IMR-90 (cell line): ENCODE results near the gene OR52B2. TPM values are rescaled to one million over a fixed set of nuclear protein-coding genes. Genes with fewer than 3 reads are reported as not detected.

Source experiments
- ATAC-seq: fragments of 200-7000 bp; cut with Tn5 transposase; 2 replicates; pipeline ENCODE4 v1.9.1; 2020; ENCODE audit warnings: low read depth, mild to moderate bottlenecking, moderate library complexity
- BruUV-seq: library from RNA; stranded (reverse); fragments of 400-500 nt; replicated peaks from 2 replicates; lab custom pipeline; 2021; lab: Mats Ljungman, UMichigan
- CTCF ChIA-PET: fragments of 300-600 bp; formaldehyde crosslinking; extraction: SDS; loops from one replicate; lab custom pipeline; 2021; ENCODE audit warnings: antibody characterized with exemption; lab: Yijun Ruan, JAX
- POLR2A ChIA-PET: fragments of 300-600 bp; sonication (Branson Sonifier 250); formaldehyde crosslinking; loops from one replicate; lab custom pipeline; 2022; ENCODE audit warnings: antibody characterized with exemption; ENCODE audit not compliant: unreplicated experiment; lab: Charles Lee
- DNase-seq: peaks from one replicate; pipeline ENCODE4 v3.0.0; 2013
- H2AFZ ChIP-seq: replicated peaks from 2 replicates; pipeline ENCODE3; 2013; ENCODE audit warnings: low read length, mild to moderate bottlenecking; ENCODE audit not compliant: poor library complexity
- H2AK5ac ChIP-seq: 2 replicates; pipeline ENCODE4 v1.6.1; 2013; ENCODE audit warnings: low read depth, low read length, inconsistent platforms
- H2AK9ac ChIP-seq: replicated peaks from 2 replicates; pipeline ENCODE3; 2013; ENCODE audit warnings: mild to moderate bottlenecking, low read depth, low read length, moderate library complexity; ENCODE audit not compliant: poor library complexity
- H2BK120ac ChIP-seq: 2 replicates; pipeline ENCODE4 v1.6.1; 2013; ENCODE audit warnings: low read depth, low read length, inconsistent platforms
- H2BK15ac ChIP-seq: 3 replicates; pipeline ENCODE4 v1.6.1; 2013; ENCODE audit warnings: low read depth, low read length, inconsistent platforms
- H2BK20ac ChIP-seq: 2 replicates; pipeline ENCODE4 v1.6.1; 2013; ENCODE audit warnings: low read depth, mild to moderate bottlenecking, inconsistent platforms, low read length, moderate library complexity
- H2BK5ac ChIP-seq: 2 replicates; pipeline ENCODE4 v1.6.1; 2013; ENCODE audit warnings: mild to moderate bottlenecking, low read depth, low read length, inconsistent platforms; ENCODE audit not compliant: poor library complexity, severe bottlenecking
- H3K14ac ChIP-seq: replicated peaks from 2 replicates; pipeline ENCODE4 v1.6.1; 2013; ENCODE audit warnings: low read depth, low read length, inconsistent platforms
- H3K18ac ChIP-seq: 2 replicates; pipeline ENCODE4 v1.6.1; 2013; ENCODE audit warnings: low read depth, low read length, control low read depth
- H3K23ac ChIP-seq: 2 replicates; pipeline ENCODE4 v1.6.1; 2013; ENCODE audit warnings: low read depth, low read length, inconsistent platforms
- H3K27ac ChIP-seq: 2 replicates; pipeline ENCODE4 v1.5.1; 2013; ENCODE audit warnings: mild to moderate bottlenecking, control low read depth, low read length; ENCODE audit not compliant: insufficient read depth
- H3K27me3 ChIP-seq: 2 replicates; pipeline ENCODE4 v1.6.1; 2013; ENCODE audit warnings: low read length; ENCODE audit not compliant: control insufficient read depth, insufficient read depth
- H3K36me3 ChIP-seq: 2 replicates; pipeline ENCODE4 v1.6.1; 2013; ENCODE audit warnings: low read length, mixed read lengths; ENCODE audit not compliant: control insufficient read depth, insufficient read depth
- H3K4ac ChIP-seq: 2 replicates; pipeline ENCODE4 v1.6.1; 2013; ENCODE audit warnings: low read depth, low read length, inconsistent platforms
- H3K4me1 ChIP-seq: 2 replicates; pipeline ENCODE4 v1.6.1; 2013; ENCODE audit warnings: low read length, mixed read lengths; ENCODE audit not compliant: control insufficient read depth, insufficient read depth
- H3K4me2 ChIP-seq: 2 replicates; pipeline ENCODE4 v1.6.1; 2013; ENCODE audit warnings: low read depth, mild to moderate bottlenecking, control low read depth, low read length, moderate library complexity
- H3K4me3 ChIP-seq: 2 replicates; pipeline ENCODE4 v1.5.1; 2013; ENCODE audit warnings: low read depth, mild to moderate bottlenecking, control low read depth, low read length, moderate library complexity; ENCODE audit not compliant: insufficient read depth
- H3K56ac ChIP-seq: 2 replicates; pipeline ENCODE4 v1.6.1; 2013; ENCODE audit warnings: low read length, inconsistent platforms; ENCODE audit not compliant: insufficient read depth; ENCODE audit errors: extremely low read depth
- H3K79me1 ChIP-seq, 2 experiments: 2 replicates each; pipeline ENCODE4 v1.6.1; 2013; ENCODE audit warnings: low read length in 2 of 2, inconsistent platforms in 1 of 2, low read depth in 1 of 2
- H3K9ac ChIP-seq: 2 replicates; pipeline ENCODE4 v1.6.1; 2013; ENCODE audit warnings: low read depth, low read length, control low read depth
- H3K9me1 ChIP-seq: 2 replicates; pipeline ENCODE4 v1.6.1; 2013; ENCODE audit warnings: low read length, inconsistent platforms; ENCODE audit not compliant: insufficient read depth
- H3K9me3 ChIP-seq: 2 replicates; pipeline ENCODE4 v1.6.1; 2013; ENCODE audit warnings: low read length; ENCODE audit not compliant: control insufficient read depth, insufficient read depth
- H4K20me1 ChIP-seq: 2 replicates; pipeline ENCODE4 v1.6.1; 2013; ENCODE audit warnings: low read length, inconsistent platforms; ENCODE audit not compliant: insufficient read depth
- H4K5ac ChIP-seq: 2 replicates; pipeline ENCODE4 v1.6.1; 2013; ENCODE audit warnings: mild to moderate bottlenecking, low read depth, low read length, control low read depth
- H4K8ac ChIP-seq, 2 experiments: 2 replicates each; pipeline ENCODE4 v1.6.1; 2013; ENCODE audit warnings: low read depth in 2 of 2, low read length in 2 of 2, control low read depth in 1 of 2, inconsistent platforms in 1 of 2
- H4K91ac ChIP-seq: 2 replicates; pipeline ENCODE4 v1.6.1; 2013; ENCODE audit warnings: low read depth, low read length, inconsistent platforms; ENCODE audit not compliant: insufficient read depth
- BHLHE40 ChIP-seq: fragments of 150-350 bp; IDR thresholded peaks from 2 replicates; pipeline ENCODE4 v1.6.1; 2016; ENCODE audit warnings: mild to moderate bottlenecking, low read depth, low read length
- CEBPB ChIP-seq: IDR thresholded peaks from 2 replicates; pipeline ENCODE4 v1.6.1; 2012; ENCODE audit warnings: low read depth, low read length, improper control_type of control experiment
- CHD1 ChIP-seq: IDR thresholded peaks from 2 replicates; pipeline ENCODE4 v1.6.1; 2012; ENCODE audit warnings: low read depth, low read length, improper control_type of control experiment
- ELK1 ChIP-seq: fragments of 150-350 bp; IDR thresholded peaks from 2 replicates; pipeline ENCODE4 v1.6.1; 2016; ENCODE audit warnings: low read depth, mild to moderate bottlenecking, low read length, moderate library complexity, borderline replicate concordance
- FOS ChIP-seq: fragments of 150-350 bp; IDR thresholded peaks from 2 replicates; pipeline ENCODE4 v1.6.1; 2016; ENCODE audit warnings: low read depth, low read length
- MAFK ChIP-seq: IDR thresholded peaks from 2 replicates; pipeline ENCODE4 v1.6.1; 2012; ENCODE audit warnings: low read depth, low read length, improper control_type of control experiment
- MAZ ChIP-seq: IDR thresholded peaks from 2 replicates; pipeline ENCODE4 v1.6.1; 2012; ENCODE audit warnings: low read depth, mild to moderate bottlenecking, low read length, improper control_type of control experiment, moderate library complexity, borderline replicate concordance
- MXI1 ChIP-seq: IDR thresholded peaks from 2 replicates; pipeline ENCODE4 v1.6.1; 2012; ENCODE audit warnings: low read depth, mild to moderate bottlenecking, low read length, moderate library complexity, borderline replicate concordance
- NFE2L2 ChIP-seq: fragments of 150-350 bp; IDR thresholded peaks from 2 replicates; pipeline ENCODE4 v1.6.1; 2016; ENCODE audit warnings: low read depth, mild to moderate bottlenecking, low read length
- POLR2A ChIP-seq: IDR thresholded peaks from 2 replicates; pipeline ENCODE4 v1.6.1; 2012; ENCODE audit warnings: mild to moderate bottlenecking, low read depth, low read length
- RAD21 ChIP-seq: IDR thresholded peaks from 2 replicates; pipeline ENCODE4 v1.6.1; 2012; ENCODE audit warnings: low read length, improper control_type of control experiment
- RCOR1 ChIP-seq: IDR thresholded peaks from 2 replicates; pipeline ENCODE4 v1.6.1; 2012; ENCODE audit warnings: mild to moderate bottlenecking, low read length, improper control_type of control experiment; ENCODE audit not compliant: insufficient replicate concordance
- RFX5 ChIP-seq: IDR thresholded peaks from 2 replicates; pipeline ENCODE4 v1.8.0; 2012; ENCODE audit warnings: low read depth, mild to moderate bottlenecking, low read length, moderate library complexity
- SMC3 ChIP-seq: fragments of 150-350 bp; IDR thresholded peaks from 2 replicates; pipeline ENCODE4 v1.6.1; 2016; ENCODE audit warnings: low read depth, mild to moderate bottlenecking, antibody characterized with exemption, low read length, moderate library complexity
- USF2 ChIP-seq: fragments of 150-350 bp; IDR thresholded peaks from 2 replicates; pipeline ENCODE4 v1.6.1; 2017; ENCODE audit warnings: mild to moderate bottlenecking, antibody characterized with exemption, low read length, low read depth
- WGBS, 2 experiments: methylation state at CpG; one replicate each; pipeline versions ENCODE4 v1.1.5 to v1.1.7; 2013; ENCODE audit warnings: missing lambda C conversion rate in 2 of 2; ENCODE audit not compliant: insufficient read length in 1 of 2; ENCODE audit errors: extremely low coverage in 2 of 2; 5-methylcytosine and 5-hydroxymethylcytosine counted together
- dilution Hi-C: fragments of 300-500 bp; cut with HindIII; formaldehyde crosslinking; loops from one replicate; pipeline ENCODE4 v1.14.3; 2018; ENCODE audit warnings: low sequenced_read_pairs; ENCODE audit not compliant: unreplicated experiment
- in situ Hi-C: fragments of 300-500 bp; cut with MboI; formaldehyde crosslinking; loops from 3 replicates; pipeline ENCODE4 v1.14.3; 2019; ENCODE audit warnings: low sequenced_read_pairs, inconsistent platforms, mixed read lengths
- intact Hi-C: fragments of 100-400 bp; cut with micrococcal nuclease; formaldehyde crosslinking; loops from 2 replicates; pipeline ENCODE4 v1.10.0; 2022
- polyA plus RNA-seq, 3 experiments: library from polyadenylated mRNA; depleted of rRNA; stranded (reverse); fragments of >200 nt; gene quantifications; 2 replicates each; pipeline ENCODE4 v1.2.3, GENCODE V29; 2012; ENCODE audit warnings: low replicate concordance in 1 of 3
- total RNA-seq: library from RNA; depleted of rRNA; stranded (reverse); fragments of >200 nt; gene quantifications from 2 replicates; pipeline ENCODE4 v1.2.3, GENCODE V29; 2012
- TF ChIP-seq, protein P1 (sequence below): conservative IDR thresholded peaks from 2 replicates; pipeline ENCODE4 v1.5.1; 2012; ENCODE audit warnings: mild to moderate bottlenecking, low read depth, low read length, improper control_type of control experiment

OR52B2 gene
- total and polyA plus RNA-seq, 2 of the 4 experiments (the other 2 are of a cell fraction): not detected

GRCh38 chr11:6197466-6198200, 27.5 kb upstream of the OR52B2 start:
- no peak overlapping the region for H2BK120ac ChIP-seq
- in situ Hi-C loops (no loop called here), intact Hi-C loops (no loop called here), dilution Hi-C loops (no loop called here)
- H4K20me1 ChIP-seq: no peaks in the 10 kb centered on the region
- H3K4ac ChIP-seq: no peak overlapping the region
- H2AFZ ChIP-seq: no peak overlapping the region
- H3K18ac ChIP-seq: no peak overlapping the region; the same call in 1 of the 2 replicates
- H3K9ac ChIP-seq: no peak overlapping the region
- H3K36me3 ChIP-seq: no peaks in the 10 kb centered on the region
- no peak overlapping the region for H3K56ac ChIP-seq
- H3K4me3 ChIP-seq: no peak overlapping the region
- H3K27me3 ChIP-seq: peaks cover 1% of the 10 kb centered on the region; the same call in 1 of the 2 replicates
- no peak overlapping the region for H2AK9ac ChIP-seq
- H3K4me2 ChIP-seq: no peak overlapping the region
- H3K14ac ChIP-seq: no peak overlapping the region
- no peaks in the 10 kb centered on the region for H3K9me3 ChIP-seq
- H3K27ac ChIP-seq: no peak overlapping the region
- H3K23ac ChIP-seq: no peak overlapping the region
- peaks cover 2% of the 10 kb centered on the region; the same call in 1 of the 2 replicates for H3K4me1 ChIP-seq
- no CpG with 5 or more reads among the region's 4 CpGs for WGBS, 2 experiments
- ChIA-PET POLR2A (no interaction called here), CTCF (no interaction called here)
- DNase-seq (peak; percentile 38), ATAC-seq (peak; percentile 41; the same call in 1 of the 2 replicates)
- H4K91ac ChIP-seq: no peak overlapping the region
- BruUV-seq: no TSS peak
- no peaks in the 10 kb centered on the region for H3K9me1 ChIP-seq
- no peak overlapping the region for H2BK20ac ChIP-seq
- H3K79me1 ChIP-seq: no peaks in the 10 kb centered on the region
- H4K5ac ChIP-seq: no peak overlapping the region
- TF ChIP-seq CEBPB (no peak), USF2 (no peak), RCOR1 (no peak), CHD1 (no peak), BHLHE40 (no peak), POLR2A (no peak), FOS (no peak), NFE2L2 (no peak), MXI1 (no peak), MAZ (no peak), SMC3 (no peak), RFX5 (no peak), RAD21 (no peak), ELK1 (no peak), MAFK (no peak)
- TF ChIP-seq, protein P1, sequence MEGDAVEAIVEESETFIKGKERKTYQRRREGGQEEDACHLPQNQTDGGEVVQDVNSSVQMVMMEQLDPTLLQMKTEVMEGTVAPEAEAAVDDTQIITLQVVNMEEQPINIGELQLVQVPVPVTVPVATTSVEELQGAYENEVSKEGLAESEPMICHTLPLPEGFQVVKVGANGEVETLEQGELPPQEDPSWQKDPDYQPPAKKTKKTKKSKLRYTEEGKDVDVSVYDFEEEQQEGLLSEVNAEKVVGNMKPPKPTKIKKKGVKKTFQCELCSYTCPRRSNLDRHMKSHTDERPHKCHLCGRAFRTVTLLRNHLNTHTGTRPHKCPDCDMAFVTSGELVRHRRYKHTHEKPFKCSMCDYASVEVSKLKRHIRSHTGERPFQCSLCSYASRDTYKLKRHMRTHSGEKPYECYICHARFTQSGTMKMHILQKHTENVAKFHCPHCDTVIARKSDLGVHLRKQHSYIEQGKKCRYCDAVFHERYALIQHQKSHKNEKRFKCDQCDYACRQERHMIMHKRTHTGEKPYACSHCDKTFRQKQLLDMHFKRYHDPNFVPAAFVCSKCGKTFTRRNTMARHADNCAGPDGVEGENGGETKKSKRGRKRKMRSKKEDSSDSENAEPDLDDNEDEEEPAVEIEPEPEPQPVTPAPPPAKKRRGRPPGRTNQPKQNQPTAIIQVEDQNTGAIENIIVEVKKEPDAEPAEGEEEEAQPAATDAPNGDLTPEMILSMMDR: no peak
- no peak overlapping the region for H2BK5ac ChIP-seq
- H4K8ac ChIP-seq: no peak overlapping the region
- H2BK15ac ChIP-seq: no peak overlapping the region
- H2AK5ac ChIP-seq: no peak overlapping the region
